Lower leg skin (tissue), 3 donors: Measurements from ENCODE around the gene PROC.

Experiments used
- POLR2A ChIP-seq, 2 donors: fragments of 450-650 bp; IDR thresholded peaks; one replicate each; pipeline ENCODE4 v1.6.1; 2016 to 2017; ENCODE audit warnings: antibody characterized with exemption in 2 of 2, mild to moderate bottlenecking in 1 of 2, moderate library complexity in 1 of 2
- TF ChIP-seq, protein P1 (sequence below), 3 donors: fragments of 450-650 bp; IDR thresholded peaks; one replicate each; pipeline ENCODE4 v1.5.1; 2016; ENCODE audit warnings: antibody characterized with exemption in 3 of 3, mild to moderate bottlenecking in 3 of 3, moderate library complexity in 2 of 3

DNA sequence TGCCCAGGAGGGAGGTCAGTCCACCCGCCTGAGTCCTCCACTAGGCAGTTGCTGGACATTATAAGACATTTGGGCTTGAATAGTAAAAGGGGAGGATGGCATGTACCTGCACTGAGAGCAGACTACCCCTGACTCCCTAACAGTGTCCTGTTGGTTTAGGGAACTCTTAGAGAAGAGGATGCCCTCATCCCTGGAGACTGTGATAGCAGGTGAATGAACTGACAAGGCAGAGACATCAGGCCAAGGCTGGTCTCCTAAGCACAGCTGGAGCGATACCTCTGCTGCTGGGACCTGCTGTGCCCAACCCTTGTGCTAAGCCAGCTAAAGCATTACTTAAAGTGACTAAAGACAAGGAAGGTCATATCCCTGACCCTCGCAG lies 34.8 kb downstream of the PROC start:
- TF ChIP-seq, protein P1, sequence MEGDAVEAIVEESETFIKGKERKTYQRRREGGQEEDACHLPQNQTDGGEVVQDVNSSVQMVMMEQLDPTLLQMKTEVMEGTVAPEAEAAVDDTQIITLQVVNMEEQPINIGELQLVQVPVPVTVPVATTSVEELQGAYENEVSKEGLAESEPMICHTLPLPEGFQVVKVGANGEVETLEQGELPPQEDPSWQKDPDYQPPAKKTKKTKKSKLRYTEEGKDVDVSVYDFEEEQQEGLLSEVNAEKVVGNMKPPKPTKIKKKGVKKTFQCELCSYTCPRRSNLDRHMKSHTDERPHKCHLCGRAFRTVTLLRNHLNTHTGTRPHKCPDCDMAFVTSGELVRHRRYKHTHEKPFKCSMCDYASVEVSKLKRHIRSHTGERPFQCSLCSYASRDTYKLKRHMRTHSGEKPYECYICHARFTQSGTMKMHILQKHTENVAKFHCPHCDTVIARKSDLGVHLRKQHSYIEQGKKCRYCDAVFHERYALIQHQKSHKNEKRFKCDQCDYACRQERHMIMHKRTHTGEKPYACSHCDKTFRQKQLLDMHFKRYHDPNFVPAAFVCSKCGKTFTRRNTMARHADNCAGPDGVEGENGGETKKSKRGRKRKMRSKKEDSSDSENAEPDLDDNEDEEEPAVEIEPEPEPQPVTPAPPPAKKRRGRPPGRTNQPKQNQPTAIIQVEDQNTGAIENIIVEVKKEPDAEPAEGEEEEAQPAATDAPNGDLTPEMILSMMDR (IDR thresholded peaks at IDR 0.05) = no peak
- no peak for TF ChIP-seq POLR2A (IDR thresholded peaks at IDR 0.05)
